Measurements from ENCODE around the gene DCLRE1A. TPM values are rescaled to one million over a fixed set of nuclear protein-coding genes. Genes with fewer than 3 reads are reported as not detected.

The DCLRE1A gene
- total and polyA plus RNA-seq, 9 of the 15 experiments (the other 6 are each of a cell fraction or from before 2014, with no cell fraction given) = 8.5 to 25.5 (median 15.5) TPM

GRCh38 chr10:113854013-113854760 is at the start of gene DCLRE1A, which contains the start of gene NHLRC2 (continued):
- no peak for TF ChIP-seq CHD7 (IDR thresholded peaks at IDR 0.05; ENCODE audit: low read depth, low read length)
- TF ChIP-seq HDGF (IDR thresholded peaks at IDR 0.05) = no peak
- no peak for TF ChIP-seq HINFP (tag; conservative IDR thresholded peaks at IDR 0.05; ENCODE audit: low read depth)
- TF ChIP-seq SNAPC5 (CRISPR knock-in tag; IDR thresholded peaks at IDR 0.05) = no peak
